ENCODE data around the gene PPARGC1A.

PPARGC1A gene

DNA sequence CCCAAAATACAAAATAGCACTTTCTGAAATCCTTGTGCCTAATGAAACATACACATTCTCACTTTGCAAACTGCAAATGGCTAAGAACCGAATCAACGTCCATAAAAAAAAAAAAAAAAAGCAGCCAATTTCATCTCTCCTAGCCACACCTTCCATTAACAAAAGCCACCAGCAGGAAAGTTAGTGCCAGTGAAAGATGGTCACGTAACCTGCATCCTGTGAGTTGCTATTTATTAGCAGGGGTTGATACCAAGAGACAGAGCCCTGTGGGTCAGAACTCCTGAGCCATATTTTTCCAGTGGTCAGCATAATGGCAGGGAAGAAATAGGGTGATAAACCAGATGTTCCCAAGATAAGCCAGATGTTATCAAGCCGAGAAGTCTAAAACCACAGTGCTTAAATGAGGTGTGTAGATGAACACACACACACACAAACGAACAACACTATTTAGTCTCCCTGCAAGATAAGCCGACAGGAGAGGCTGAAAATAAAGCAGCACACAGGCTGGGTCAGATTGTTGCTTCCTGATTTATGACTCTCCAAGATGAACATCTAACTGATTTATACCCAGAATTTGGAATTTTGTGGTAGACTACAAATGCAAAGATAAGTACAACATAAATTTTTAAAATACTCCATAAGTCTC is 11.5 kb downstream of the PPARGC1A start:
- no peak for DNase-seq

DNA sequence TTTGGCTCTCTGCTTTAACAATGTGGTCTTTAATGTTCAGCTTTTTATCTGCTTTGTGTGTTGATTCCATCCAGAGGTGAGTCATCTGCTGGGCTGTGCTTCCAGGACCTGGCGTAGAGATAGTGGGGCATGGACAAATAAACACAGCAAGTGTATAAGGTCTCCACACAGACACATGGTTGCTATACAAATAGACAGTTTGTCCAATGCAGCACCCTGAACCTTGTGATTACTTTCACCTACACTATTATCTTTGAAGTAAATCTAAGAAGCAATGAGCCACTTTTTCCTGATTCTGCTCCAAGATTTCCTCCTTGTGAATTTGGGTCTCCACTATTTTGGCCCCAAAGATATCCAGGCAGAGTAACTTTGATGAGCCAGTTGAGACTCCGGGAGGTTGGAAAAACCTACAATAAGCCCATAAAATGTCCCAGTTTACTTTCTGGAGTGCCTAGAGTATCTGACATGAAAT is 12.1 kb downstream of the PPARGC1A start:
- DNase-seq = no peak

GRCh38 chr4:23876418-23877089 is 13.3 kb downstream of the PPARGC1A start:
- no peak for DNase-seq

DNA sequence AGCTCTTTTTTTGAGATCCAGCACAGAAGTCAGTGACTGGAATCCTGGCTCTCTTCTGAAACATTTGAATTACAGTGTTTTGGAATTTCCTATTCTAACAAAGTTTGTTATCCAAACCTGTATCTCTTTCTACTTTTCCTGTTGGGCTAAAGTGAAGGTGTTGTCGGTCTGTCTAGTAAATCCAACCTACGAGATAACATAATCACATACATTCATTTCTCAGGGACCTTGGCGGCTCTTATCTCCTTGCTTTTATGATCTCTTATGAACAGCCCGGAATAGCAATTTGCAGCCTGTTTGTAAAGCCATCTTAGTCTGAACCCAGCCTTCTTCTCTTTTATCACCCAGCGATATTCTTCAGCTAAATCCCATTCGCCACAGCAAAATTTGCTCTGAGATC is 14.5 kb downstream of the PPARGC1A start:
- DNase-seq = no peak

- no peak for DNase-seq
Observed at GRCh38 chr4:23874536-23874901, 15.3 kb downstream of the PPARGC1A start.

GRCh38 chr4:23873717-23874535 is 15.9 kb downstream of the PPARGC1A start:
- DNase-seq = no peak

GRCh38 chr4:23871426-23871825 is 18.4 kb downstream of the PPARGC1A start:
- no peak for DNase-seq

GRCh38 chr4:23866450-23867075 is 23.3 kb downstream of the PPARGC1A start:
- no peak for DNase-seq

DNA sequence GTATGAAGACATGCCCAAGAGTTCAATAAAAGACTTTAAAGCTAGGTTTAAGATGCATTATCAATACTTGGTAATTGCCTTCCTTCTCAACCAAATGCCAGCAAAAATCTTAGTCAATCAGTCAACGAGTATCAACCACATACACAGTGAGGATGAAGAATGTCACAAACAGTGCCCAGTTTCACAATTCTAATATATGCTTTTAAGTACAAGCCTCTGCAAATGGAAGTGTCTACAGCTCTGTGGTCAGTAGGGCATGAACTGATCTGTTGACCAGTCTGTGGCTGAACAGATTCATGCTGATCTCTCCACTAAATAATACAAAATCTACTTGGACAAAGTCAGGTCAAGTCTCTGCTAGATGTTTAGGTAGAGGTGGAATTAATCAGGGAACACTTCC is 27.9 kb downstream of the PPARGC1A start:
- DNase-seq = no peak

GRCh38 chr4:23860919-23861318 is 28.9 kb downstream of the PPARGC1A start:
- DNase-seq = no peak

- no peak for DNase-seq
Observed at GRCh38 chr4:23857367-23857959, 32.4 kb downstream of the PPARGC1A start.

GRCh38 chr4:23856630-23857029 is 33.2 kb downstream of the PPARGC1A start:
- DNase-seq = no peak

GRCh38 chr4:23855912-23856605 is 33.8 kb downstream of the PPARGC1A start:
- no peak for DNase-seq

DNA sequence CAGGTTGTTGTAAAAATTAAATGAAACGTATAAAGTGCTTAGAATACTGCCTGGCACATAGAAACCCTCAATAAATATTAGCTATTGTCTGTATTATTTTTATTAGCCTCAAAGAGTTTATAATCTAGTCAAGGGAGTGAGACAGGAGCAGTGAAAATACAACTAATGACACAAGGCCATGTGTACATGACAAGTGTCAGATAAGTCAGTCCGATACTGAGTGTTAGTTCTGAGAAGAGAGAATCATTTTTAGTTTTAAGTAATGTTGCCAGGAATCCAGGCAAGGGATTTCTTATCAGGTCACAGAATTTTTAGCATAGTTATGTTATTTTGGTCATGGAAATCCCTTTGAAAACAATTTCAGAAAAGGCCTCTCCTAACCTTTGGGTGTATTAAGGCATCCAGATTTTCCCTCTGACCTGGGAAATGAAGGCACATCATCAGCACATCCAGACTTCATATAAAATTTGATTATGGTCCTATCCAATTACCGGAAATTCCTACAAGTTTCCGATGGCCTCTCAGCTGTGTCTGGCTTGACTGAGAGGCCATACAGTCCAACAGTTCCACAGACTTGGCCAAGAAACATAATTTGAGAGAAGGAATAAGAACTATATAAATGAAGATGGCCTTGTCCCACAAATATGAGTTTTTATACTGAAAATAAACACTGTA is 35.7 kb downstream of the PPARGC1A start:
- no peak for DNase-seq

DNA sequence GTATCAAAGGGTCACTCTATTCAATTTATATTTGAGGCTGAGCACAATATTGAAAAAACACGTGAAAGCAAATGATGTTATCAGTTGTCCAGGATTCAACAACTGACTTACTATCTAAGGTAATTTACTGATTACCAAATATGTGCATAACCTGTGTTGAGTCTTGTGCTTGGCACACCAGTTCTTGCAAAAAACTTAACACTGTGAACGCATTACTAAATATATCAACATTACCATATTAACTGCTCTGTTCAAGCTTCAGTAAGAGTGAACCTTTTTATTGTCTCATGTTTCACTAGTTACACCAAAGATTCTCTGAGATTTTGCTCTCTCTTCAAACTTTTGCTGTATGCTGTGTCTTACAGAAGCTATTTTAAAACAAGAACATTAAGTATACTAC is 38.4 kb downstream of the PPARGC1A start:
- DNase-seq = no peak

- no peak for DNase-seq
Observed at GRCh38 chr4:23847158-23847557, 42.7 kb downstream of the PPARGC1A start.

GRCh38 chr4:23844961-23845360 is 44.9 kb downstream of the PPARGC1A start:
- no peak for DNase-seq

DNA sequence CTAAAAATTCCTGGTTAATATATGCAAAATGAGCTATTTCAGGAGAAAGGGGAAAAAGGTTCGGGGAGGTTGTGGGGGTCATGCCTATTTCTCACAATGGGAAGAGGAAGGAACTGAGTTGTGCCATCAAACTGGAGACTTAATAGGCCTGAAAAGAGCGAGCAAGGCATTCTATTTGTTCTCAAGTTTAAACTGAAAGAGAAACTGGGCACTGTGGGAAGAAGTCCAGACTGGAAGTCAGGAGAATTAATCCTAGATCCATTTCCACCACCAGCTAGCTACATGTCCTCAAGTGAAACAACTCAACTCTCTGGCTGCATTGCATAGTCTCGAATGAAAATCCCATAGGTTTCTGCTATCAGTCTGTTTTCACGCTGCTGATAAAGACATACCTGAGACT is 50.6 kb downstream of the PPARGC1A start:
- no peak for DNase-seq

- no peak for DNase-seq
Observed at GRCh38 chr4:23838607-23839006, 51.2 kb downstream of the PPARGC1A start.

- DNase-seq = no peak
Observed at GRCh38 chr4:23838131-23838530, 51.7 kb downstream of the PPARGC1A start.

DNA sequence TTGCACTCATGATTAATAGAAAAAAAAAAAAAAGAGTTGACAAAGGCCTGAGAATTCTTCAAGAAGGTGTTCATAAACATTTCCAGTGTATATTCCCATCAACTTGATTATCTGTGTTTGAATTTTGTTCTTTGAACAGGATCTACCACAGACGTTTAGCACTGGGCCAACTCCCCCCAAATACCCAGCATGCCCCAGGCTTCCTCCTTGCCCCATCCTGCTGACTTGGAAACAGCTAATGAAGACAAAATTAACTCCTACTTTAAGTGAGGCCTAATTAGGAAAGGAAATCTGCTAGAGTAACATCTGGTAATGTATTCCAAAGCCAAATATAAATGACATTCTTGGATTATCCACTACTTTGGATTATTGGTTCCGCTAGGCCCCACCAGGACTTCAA is 52.5 kb downstream of the PPARGC1A start:
- DNase-seq = no peak
